Measurements from ENCODE around the gene C20orf144.
A peak's percentile ranks its signal among the peaks of the same experiment; 100 is the strongest.

C20orf144 gene

DNA sequence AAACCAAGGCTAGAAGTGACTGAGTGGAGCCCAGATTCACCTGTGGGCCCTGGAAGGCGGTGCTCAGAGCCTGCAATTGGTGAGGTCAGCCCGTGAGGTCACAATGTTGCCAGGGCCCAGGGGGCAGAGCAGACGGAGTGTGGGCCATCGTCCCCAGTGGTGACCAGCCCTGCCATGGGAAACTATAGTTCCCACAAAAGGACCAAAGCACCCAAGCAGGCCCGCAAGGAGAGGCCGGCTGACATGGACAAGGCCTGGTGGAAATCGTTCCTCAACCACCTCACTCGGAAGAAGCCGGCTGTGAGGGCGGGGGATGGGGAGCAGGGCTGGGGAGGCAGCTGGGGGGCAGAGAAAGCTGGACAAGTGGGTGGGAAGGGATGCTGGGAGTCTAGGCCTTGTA is at the start of gene C20orf144:
Gene C20orf144, plus strand, starts transcription at position 156 of the 400 bp plus-strand sequence. Its CDS starts 19 bp downstream, at position 175.
- TF ChIP-seq EZH2 (optimal IDR thresholded peaks at IDR 0.05; ENCODE audit: low read depth, low read length) (no peak), EZH2phosphoT487 (IDR thresholded peaks at IDR 0.05; ENCODE audit: low read length) (no peak), CTCF (IDR thresholded peaks at IDR 0.05; ENCODE audit: low read length) (no peak)
- no peaks in the 10 kb centered on the region for H4K20me1 ChIP-seq (ENCODE audit: insufficient read depth, low read length)
- H3K79me2 ChIP-seq (ENCODE audit: low read length), result no peaks in the 10 kb centered on the region; the same call in 1 of the 2 replicates
- no peak for DNase-seq
- H3F3A ChIP-seq (ENCODE audit: insufficient read depth, low read length), result peaks cover 21% of the 10 kb centered on the region
- peaks cover 17% of the 10 kb centered on the region for H3K4me1 ChIP-seq (ENCODE audit: low read length)
- no peak within 1 kb of the TSS for H3K27ac ChIP-seq (ENCODE audit: low read length)
- no peaks in the 10 kb centered on the region for H3K36me3 ChIP-seq (replicated peaks; ENCODE audit: insufficient read depth, low read length)
- H3K4me2 ChIP-seq (ENCODE audit: low read depth, low read length), result peak within 1 kb of the TSS; percentile 99
- H2AFZ ChIP-seq (ENCODE audit: low read length), result peak within 1 kb of the TSS; percentile 90
- H3K9ac ChIP-seq (ENCODE audit: low read length), result peak within 1 kb of the TSS; percentile 79
- H3K9me3 ChIP-seq (replicated peaks; ENCODE audit: insufficient read depth, low read length), result no peaks in the 10 kb centered on the region
- peak within 1 kb of the TSS; percentile 87 for H3K4me3 ChIP-seq (ENCODE audit: low read length)
- no peaks in the 10 kb centered on the region for H3K27me3 ChIP-seq (replicated peaks; ENCODE audit: insufficient read depth, low read length)
- no peaks in the 10 kb centered on the region for H3K9me2 ChIP-seq (replicated peaks; ENCODE audit: insufficient read depth, low read length)

- Histone ChIP-seq H3K9me2 (replicated peaks; ENCODE audit: insufficient read depth, low read length) (no peaks in the 10 kb centered on the region), H3F3A (ENCODE audit: insufficient read depth, low read length) (no peaks in the 10 kb centered on the region), H3K4me3 (ENCODE audit: low read length) (no peak overlapping the region), H3K9ac (ENCODE audit: low read length) (no peak overlapping the region), H3K27me3 (replicated peaks; ENCODE audit: insufficient read depth, low read length) (no peaks in the 10 kb centered on the region), H3K27ac (ENCODE audit: low read length) (no peak overlapping the region), H3K4me2 (ENCODE audit: low read depth, low read length) (no peak overlapping the region), H3K79me2 (ENCODE audit: low read length) (no peaks in the 10 kb centered on the region), H3K36me3 (replicated peaks; ENCODE audit: insufficient read depth, low read length) (no peaks in the 10 kb centered on the region), H2AFZ (ENCODE audit: low read length) (no peak overlapping the region), H3K4me1 (ENCODE audit: low read length) (no peaks in the 10 kb centered on the region), H4K20me1 (ENCODE audit: insufficient read depth, low read length) (no peaks in the 10 kb centered on the region), H3K9me3 (replicated peaks; ENCODE audit: insufficient read depth, low read length) (no peaks in the 10 kb centered on the region)
- DNase-seq, result no peak
- TF ChIP-seq EZH2 (optimal IDR thresholded peaks at IDR 0.05; ENCODE audit: low read depth, low read length), result no peak
Observed at GRCh38 chr20:33621717-33622400, 40.3 kb upstream of the C20orf144 start.

DNA sequence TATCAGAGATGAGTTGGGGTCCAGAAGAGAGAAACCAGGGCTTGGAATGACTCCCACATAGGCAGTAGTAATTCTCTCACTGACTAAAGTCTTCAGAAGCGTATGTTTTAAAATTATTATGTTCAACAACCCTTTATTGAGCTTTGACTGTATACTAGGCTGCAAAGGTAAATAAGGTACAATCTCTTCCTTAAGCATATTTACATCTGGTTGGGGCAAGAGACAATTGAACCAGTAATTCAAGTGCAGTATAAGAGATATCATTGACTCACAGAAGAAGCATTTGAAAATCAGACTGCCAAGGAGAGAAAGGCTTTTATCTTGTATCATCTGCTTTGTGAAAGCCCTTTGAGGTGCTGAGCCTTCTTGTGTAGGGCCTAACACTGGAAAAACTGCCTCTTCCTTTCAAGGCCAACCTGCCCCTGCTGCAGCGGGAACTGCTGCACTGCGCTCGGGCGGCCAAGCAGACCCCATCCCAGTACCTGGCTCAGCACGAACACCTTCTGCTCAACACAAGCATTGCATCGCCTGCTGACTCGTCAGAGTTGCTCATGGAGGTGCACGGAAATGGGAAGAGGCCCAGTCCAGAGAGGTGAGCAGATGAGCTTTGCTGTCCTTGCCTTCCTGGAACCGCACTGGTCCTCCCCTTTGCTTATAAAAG is 39.3 kb upstream of the C20orf144 start:
- Histone ChIP-seq H3K4me2 (ENCODE audit: low read depth, low read length) (no peak overlapping the region), H3K9me3 (replicated peaks; ENCODE audit: insufficient read depth, low read length) (no peaks in the 10 kb centered on the region), H3K79me2 (ENCODE audit: low read length) (no peaks in the 10 kb centered on the region), H3K9ac (ENCODE audit: low read length) (no peak overlapping the region), H4K20me1 (ENCODE audit: insufficient read depth, low read length) (no peaks in the 10 kb centered on the region), H3F3A (ENCODE audit: insufficient read depth, low read length) (no peaks in the 10 kb centered on the region), H2AFZ (ENCODE audit: low read length) (no peak overlapping the region), H3K9me2 (replicated peaks; ENCODE audit: insufficient read depth, low read length) (no peaks in the 10 kb centered on the region), H3K27ac (ENCODE audit: low read length) (no peak overlapping the region), H3K4me1 (ENCODE audit: low read length) (no peaks in the 10 kb centered on the region), H3K27me3 (replicated peaks; ENCODE audit: insufficient read depth, low read length) (no peaks in the 10 kb centered on the region), H3K36me3 (replicated peaks; ENCODE audit: insufficient read depth, low read length) (no peaks in the 10 kb centered on the region), H3K4me3 (ENCODE audit: low read length) (no peak overlapping the region)
- DNase-seq, result no peak
- TF ChIP-seq EZH2phosphoT487 (IDR thresholded peaks at IDR 0.05; ENCODE audit: low read length) (no peak), EZH2 (optimal IDR thresholded peaks at IDR 0.05; ENCODE audit: low read depth, low read length) (no peak), CTCF (IDR thresholded peaks at IDR 0.05; ENCODE audit: low read length) (no peak)

DNA sequence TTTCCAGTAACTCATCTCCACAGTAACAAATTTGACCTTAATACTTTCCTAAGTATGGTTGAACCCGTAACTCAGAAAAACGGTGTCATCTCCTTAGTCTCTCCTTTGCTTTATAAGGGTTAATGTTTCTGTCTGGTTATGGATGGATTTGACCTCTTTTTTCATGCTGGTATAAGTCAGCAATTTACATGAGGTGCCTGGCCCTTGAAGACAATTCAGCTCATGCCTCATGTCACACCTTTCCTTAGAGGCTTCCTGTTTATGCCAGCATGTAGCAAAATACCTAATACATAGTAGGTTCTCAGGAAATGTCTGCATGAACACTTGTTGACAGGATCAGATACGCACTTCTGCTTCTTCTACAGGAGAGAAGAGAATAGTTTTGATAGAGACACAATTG is 37.7 kb upstream of the C20orf144 start:
- no peaks in the 10 kb centered on the region for H3K9me3 ChIP-seq (replicated peaks; ENCODE audit: insufficient read depth, low read length)
- H4K20me1 ChIP-seq (ENCODE audit: insufficient read depth, low read length), result no peaks in the 10 kb centered on the region
- no peaks in the 10 kb centered on the region for H3K9me2 ChIP-seq (replicated peaks; ENCODE audit: insufficient read depth, low read length)
- H3K27me3 ChIP-seq (replicated peaks; ENCODE audit: insufficient read depth, low read length), result no peaks in the 10 kb centered on the region
- H3K27ac ChIP-seq (ENCODE audit: low read length), result no peak overlapping the region
- no peak overlapping the region for H3K4me2 ChIP-seq (ENCODE audit: low read depth, low read length)
- H3K4me1 ChIP-seq (ENCODE audit: low read length), result no peaks in the 10 kb centered on the region
- no peak for DNase-seq
- H3K36me3 ChIP-seq (replicated peaks; ENCODE audit: insufficient read depth, low read length), result no peaks in the 10 kb centered on the region
- H2AFZ ChIP-seq (ENCODE audit: low read length), result no peak overlapping the region
- H3K4me3 ChIP-seq (ENCODE audit: low read length), result no peak overlapping the region
- H3F3A ChIP-seq (ENCODE audit: insufficient read depth, low read length), result no peaks in the 10 kb centered on the region
- no peaks in the 10 kb centered on the region for H3K79me2 ChIP-seq (ENCODE audit: low read length)
- H3K9ac ChIP-seq (ENCODE audit: low read length), result no peak overlapping the region
- TF ChIP-seq EZH2 (optimal IDR thresholded peaks at IDR 0.05; ENCODE audit: low read depth, low read length) (no peak), EZH2phosphoT487 (IDR thresholded peaks at IDR 0.05; ENCODE audit: low read length) (no peak), CTCF (IDR thresholded peaks at IDR 0.05; ENCODE audit: low read length) (no peak)
